Loucy (cell line): ENCODE data around the gene GTF3C4.

Experiments
- H2AFZ ChIP-seq: fragments of 200-600 bp; sonication (generic); 2 replicates; pipeline ENCODE4 v1.6.0; 2016; ENCODE audit warnings: antibody characterized with exemption, mild to moderate bottlenecking, low read length, moderate library complexity
- H3F3A ChIP-seq: fragments of 200-600 bp; 2 replicates; pipeline ENCODE4 v1.6.0; 2016; ENCODE audit warnings: antibody characterized with exemption, low read depth, mild to moderate bottlenecking
- H3K27me3 ChIP-seq: fragments of 200-600 bp; sonication (generic); 2 replicates; pipeline ENCODE4 v1.6.1; 2014; ENCODE audit warnings: low read length, mild to moderate bottlenecking; ENCODE audit not compliant: insufficient read depth, poor library complexity, severe bottlenecking
- H3K36me3 ChIP-seq: fragments of 200-600 bp; sonication (generic); 2 replicates; pipeline ENCODE4 v1.6.1; 2016; ENCODE audit warnings: low read length; ENCODE audit not compliant: insufficient read depth
- H3K4me1 ChIP-seq: fragments of 200-600 bp; sonication (generic); 2 replicates; pipeline ENCODE4 v1.5.1; 2014; ENCODE audit warnings: low read length, mild to moderate bottlenecking; ENCODE audit not compliant: insufficient read depth, poor library complexity, severe bottlenecking
- H3K4me2 ChIP-seq: fragments of 200-600 bp; sonication (generic); 2 replicates; pipeline ENCODE4 v1.6.0; 2014; ENCODE audit warnings: antibody characterized with exemption, low read length, low read depth, mild to moderate bottlenecking; ENCODE audit not compliant: poor library complexity, severe bottlenecking
- H3K4me3 ChIP-seq: fragments of 200-600 bp; sonication (generic); 2 replicates; pipeline ENCODE4 v1.5.1; 2014; ENCODE audit warnings: low read length, mild to moderate bottlenecking, mixed read lengths; ENCODE audit not compliant: poor library complexity, severe bottlenecking
- H3K79me2 ChIP-seq: fragments of 200-600 bp; sonication (generic); 2 replicates; pipeline ENCODE4 v1.6.1; 2014; ENCODE audit warnings: low read length; ENCODE audit not compliant: insufficient read depth
- H3K9ac ChIP-seq: fragments of 200-600 bp; sonication (generic); 2 replicates; pipeline ENCODE4 v1.6.0; 2014; ENCODE audit warnings: mild to moderate bottlenecking, low read depth, low read length, moderate library complexity; ENCODE audit not compliant: poor library complexity, severe bottlenecking
- H3K9me2 ChIP-seq: fragments of 200-600 bp; sonication (generic); replicated peaks from 2 replicates; pipeline ENCODE4 v1.6.1; 2016; ENCODE audit warnings: low read depth, low read length, mixed read lengths
- H3K9me3 ChIP-seq: fragments of 200-600 bp; sonication (generic); 2 replicates; pipeline ENCODE4 v1.6.1; 2014; ENCODE audit warnings: mild to moderate bottlenecking, antibody characterized with exemption, low read length, low read depth; ENCODE audit not compliant: insufficient read depth
- H4K20me1 ChIP-seq: fragments of 200-600 bp; sonication (generic); 2 replicates; pipeline ENCODE4 v1.6.0; 2014; ENCODE audit warnings: antibody characterized with exemption, low read length, mild to moderate bottlenecking; ENCODE audit not compliant: insufficient read depth, poor library complexity, severe bottlenecking
- EZH2phosphoT487 ChIP-seq: fragments of 200-600 bp; IDR thresholded peaks from 2 replicates; pipeline ENCODE4 v1.6.1; 2018; ENCODE audit warnings: antibody characterized with exemption, mild to moderate bottlenecking, moderate library complexity, borderline replicate concordance
- TF ChIP-seq, protein P1 (sequence below): fragments of 200-600 bp; sonication (generic); conservative IDR thresholded peaks from 2 replicates; pipeline ENCODE4 v1.5.1; 2014; ENCODE audit warnings: mild to moderate bottlenecking, antibody characterized with exemption, low read length

The GTF3C4 gene

GRCh38 chr9:132630116-132630515 is 40.1 kb upstream of the GTF3C4 start:
- H3K9me3 ChIP-seq, result no peaks in the 10 kb centered on the region
- no peak overlapping the region for H3K4me2 ChIP-seq
- no peaks in the 10 kb centered on the region for H3K27me3 ChIP-seq
- H3K9ac ChIP-seq, result no peak overlapping the region
- TF ChIP-seq, protein P1, sequence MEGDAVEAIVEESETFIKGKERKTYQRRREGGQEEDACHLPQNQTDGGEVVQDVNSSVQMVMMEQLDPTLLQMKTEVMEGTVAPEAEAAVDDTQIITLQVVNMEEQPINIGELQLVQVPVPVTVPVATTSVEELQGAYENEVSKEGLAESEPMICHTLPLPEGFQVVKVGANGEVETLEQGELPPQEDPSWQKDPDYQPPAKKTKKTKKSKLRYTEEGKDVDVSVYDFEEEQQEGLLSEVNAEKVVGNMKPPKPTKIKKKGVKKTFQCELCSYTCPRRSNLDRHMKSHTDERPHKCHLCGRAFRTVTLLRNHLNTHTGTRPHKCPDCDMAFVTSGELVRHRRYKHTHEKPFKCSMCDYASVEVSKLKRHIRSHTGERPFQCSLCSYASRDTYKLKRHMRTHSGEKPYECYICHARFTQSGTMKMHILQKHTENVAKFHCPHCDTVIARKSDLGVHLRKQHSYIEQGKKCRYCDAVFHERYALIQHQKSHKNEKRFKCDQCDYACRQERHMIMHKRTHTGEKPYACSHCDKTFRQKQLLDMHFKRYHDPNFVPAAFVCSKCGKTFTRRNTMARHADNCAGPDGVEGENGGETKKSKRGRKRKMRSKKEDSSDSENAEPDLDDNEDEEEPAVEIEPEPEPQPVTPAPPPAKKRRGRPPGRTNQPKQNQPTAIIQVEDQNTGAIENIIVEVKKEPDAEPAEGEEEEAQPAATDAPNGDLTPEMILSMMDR, result no peak
- no peak for TF ChIP-seq EZH2phosphoT487
- no peaks in the 10 kb centered on the region for H3K4me1 ChIP-seq
- H3F3A ChIP-seq, result no peaks in the 10 kb centered on the region
- no peaks in the 10 kb centered on the region for H4K20me1 ChIP-seq
- no peak overlapping the region for H2AFZ ChIP-seq
- no peak overlapping the region for H3K4me3 ChIP-seq
- H3K79me2 ChIP-seq, result no peaks in the 10 kb centered on the region
- peaks cover 46% of the 10 kb centered on the region for H3K36me3 ChIP-seq
- H3K9me2 ChIP-seq, result no peaks in the 10 kb centered on the region

GRCh38 chr9:132630811-132631210 is 39.5 kb upstream of the GTF3C4 start:
- H3K4me3 ChIP-seq, result no peak overlapping the region
- no peaks in the 10 kb centered on the region for H3K4me1 ChIP-seq
- no peaks in the 10 kb centered on the region for H3K79me2 ChIP-seq
- H3K36me3 ChIP-seq, result peaks cover 46% of the 10 kb centered on the region
- TF ChIP-seq, protein P1, result no peak
- no peak for TF ChIP-seq EZH2phosphoT487
- H4K20me1 ChIP-seq, result no peaks in the 10 kb centered on the region
- no peaks in the 10 kb centered on the region for H3K9me3 ChIP-seq
- H3K9me2 ChIP-seq, result no peaks in the 10 kb centered on the region
- H3K9ac ChIP-seq, result no peak overlapping the region
- no peaks in the 10 kb centered on the region for H3F3A ChIP-seq
- H3K27me3 ChIP-seq, result no peaks in the 10 kb centered on the region
- H3K4me2 ChIP-seq, result no peak overlapping the region
- H2AFZ ChIP-seq, result no peak overlapping the region

DNA sequence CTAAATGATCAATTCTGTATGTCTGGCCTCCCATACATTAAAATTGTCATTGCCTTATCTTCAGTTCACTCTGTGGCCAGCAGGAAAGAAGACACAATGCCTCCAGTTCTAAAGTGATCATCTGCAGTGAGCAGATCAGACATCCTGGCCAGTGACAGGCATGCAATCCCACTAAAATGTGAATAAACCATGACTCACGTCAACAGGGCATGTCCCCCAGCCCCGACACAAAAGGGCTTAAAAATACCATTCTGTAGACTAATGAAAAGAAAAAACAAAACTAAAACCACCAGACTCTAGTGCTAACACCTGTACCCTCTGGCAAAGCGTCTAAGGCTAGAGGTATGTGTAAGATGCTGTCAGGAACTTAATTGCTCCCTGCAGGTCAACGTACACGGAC is 39.0 kb upstream of the GTF3C4 start:
- H2AFZ ChIP-seq, result no peak overlapping the region
- no peaks in the 10 kb centered on the region for H3K9me2 ChIP-seq
- no peaks in the 10 kb centered on the region for H3K4me1 ChIP-seq
- H3K27me3 ChIP-seq, result no peaks in the 10 kb centered on the region
- H3K36me3 ChIP-seq, result peaks cover 46% of the 10 kb centered on the region; the same call in 1 of the 2 replicates
- no peaks in the 10 kb centered on the region for H4K20me1 ChIP-seq
- H3F3A ChIP-seq, result no peaks in the 10 kb centered on the region
- no peak overlapping the region for H3K4me2 ChIP-seq
- H3K79me2 ChIP-seq, result no peaks in the 10 kb centered on the region
- TF ChIP-seq, protein P1, result no peak
- no peak for TF ChIP-seq EZH2phosphoT487
- no peaks in the 10 kb centered on the region for H3K9me3 ChIP-seq
- no peak overlapping the region for H3K4me3 ChIP-seq
- H3K9ac ChIP-seq, result no peak overlapping the region
